Measurements from ENCODE around the gene ATXN10.

DNA sequence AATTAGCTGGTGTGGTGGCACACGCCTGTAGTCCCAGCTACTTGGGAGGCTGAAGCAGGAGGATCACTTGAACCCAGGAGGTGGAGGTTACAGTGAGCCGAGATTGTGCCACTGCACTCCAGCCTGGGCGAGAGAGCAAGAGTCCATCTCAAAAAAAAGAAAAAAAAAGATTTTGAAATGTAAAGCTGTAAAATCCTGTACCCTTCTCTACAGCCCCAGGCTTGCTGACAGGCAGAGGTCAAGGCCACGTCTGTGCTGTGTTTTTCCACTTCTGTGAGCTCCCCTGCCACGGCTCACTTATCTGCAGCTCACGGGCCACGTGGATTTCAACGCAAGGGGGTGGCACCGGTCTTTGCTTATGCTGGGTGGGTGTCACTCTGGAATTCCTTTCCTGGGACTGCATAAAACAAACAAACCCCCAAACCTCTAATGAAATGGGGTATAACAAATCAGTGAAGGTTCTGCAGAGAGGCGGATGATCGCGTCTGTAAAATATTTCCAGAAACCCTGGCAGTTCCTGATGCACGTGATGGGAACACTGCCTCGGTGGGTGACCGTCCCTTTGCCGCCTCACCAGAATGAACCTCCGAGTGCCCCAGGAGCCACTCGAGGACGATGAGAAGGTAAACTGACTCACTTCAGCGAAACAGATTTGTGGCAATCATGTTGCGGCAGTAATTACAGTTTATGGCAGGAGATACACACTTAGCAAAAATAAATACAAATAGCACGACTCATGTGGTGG lies 44.0 kb upstream of the ATXN10 start:
- no peak for TF ChIP-seq SRF (IDR thresholded peaks at IDR 0.05; ENCODE audit: low read depth)
- TF ChIP-seq CTCF (IDR thresholded peaks at IDR 0.05 in 2 of 3, conservative IDR thresholded peaks at IDR 0.05 in 1 of 3; ENCODE audit: borderline replicate concordance in 1 of 3, insufficient read depth in 1 of 3, low read depth in 2 of 3, low read length in 2 of 3), result no peak
- TF ChIP-seq REST (IDR thresholded peaks at IDR 0.05; ENCODE audit: low read depth), result no peak
